GM12891 (cell line): ENCODE results near the gene TMEM203.

Experiments used
- PAX5 ChIP-seq: IDR thresholded peaks from 2 replicates; pipeline ENCODE4 v1.6.1; 2011; ENCODE audit warnings: low read length, moderate library complexity, mild to moderate bottlenecking; ENCODE audit not compliant: insufficient read depth, severe bottlenecking
- POLR2A ChIP-seq: IDR thresholded peaks from 2 replicates; pipeline ENCODE4 v1.6.1; 2011; ENCODE audit warnings: low read depth, low read length, control low read depth
- POLR2AphosphoS5 ChIP-seq: IDR thresholded peaks from 2 replicates; pipeline ENCODE4 v1.6.1; 2011; ENCODE audit warnings: low read depth, low read length, control low read depth
- SPI1 ChIP-seq: IDR thresholded peaks from 2 replicates; pipeline ENCODE4 v1.6.1; 2011; ENCODE audit warnings: low read depth, low read length, control low read depth
- TAF1 ChIP-seq: IDR thresholded peaks from 2 replicates; pipeline ENCODE4 v1.6.1; 2011; ENCODE audit warnings: low read depth, low read length, control low read depth

DNA sequence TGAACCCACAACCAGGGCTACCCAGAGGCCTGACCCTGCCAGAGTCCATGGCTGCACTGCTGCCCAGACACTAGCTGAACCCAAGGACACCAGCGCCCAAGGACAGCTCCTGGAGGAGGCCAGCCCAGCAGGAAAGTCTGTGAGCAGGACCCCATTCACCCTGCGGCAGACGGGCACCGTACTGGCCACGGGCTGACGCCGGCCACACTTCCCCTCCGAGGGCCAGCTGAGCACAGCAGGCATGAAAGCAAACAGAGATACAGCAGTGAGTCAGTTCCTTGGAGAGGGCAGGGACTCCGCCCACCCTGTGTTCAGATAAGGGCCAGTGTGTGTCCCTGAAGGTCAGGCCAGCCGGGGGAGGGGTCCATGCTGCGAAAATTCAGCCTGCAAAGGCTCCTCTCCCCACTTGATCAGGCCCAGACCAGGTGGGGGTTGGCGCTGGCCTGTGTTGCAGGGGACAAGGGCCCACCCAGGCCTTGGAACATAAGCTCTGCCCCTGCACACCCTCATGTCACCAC, 13.4 kb upstream of the TMEM203 start:
- TF ChIP-seq POLR2A (no peak), POLR2AphosphoS5 (no peak), PAX5 (no peak), SPI1 (no peak), TAF1 (no peak)
